ENCODE data around the gene ACAP1.
A peak's percentile ranks its signal among the peaks of the same experiment; 100 is the strongest.

The ACAP1 gene

GRCh38 chr17:7391307-7391706 lies 55.0 kb downstream of the ACAP1 start:
- no peak for DNase-seq (ENCODE audit: low spot score)

GRCh38 chr17:7392696-7393612 lies 56.6 kb downstream of the ACAP1 start:
- no peak for DNase-seq (ENCODE audit: low spot score)

- DNase-seq (ENCODE audit: low spot score) = no peak
Observed at GRCh38 chr17:7393613-7394451, 57.5 kb downstream of the ACAP1 start.

DNA sequence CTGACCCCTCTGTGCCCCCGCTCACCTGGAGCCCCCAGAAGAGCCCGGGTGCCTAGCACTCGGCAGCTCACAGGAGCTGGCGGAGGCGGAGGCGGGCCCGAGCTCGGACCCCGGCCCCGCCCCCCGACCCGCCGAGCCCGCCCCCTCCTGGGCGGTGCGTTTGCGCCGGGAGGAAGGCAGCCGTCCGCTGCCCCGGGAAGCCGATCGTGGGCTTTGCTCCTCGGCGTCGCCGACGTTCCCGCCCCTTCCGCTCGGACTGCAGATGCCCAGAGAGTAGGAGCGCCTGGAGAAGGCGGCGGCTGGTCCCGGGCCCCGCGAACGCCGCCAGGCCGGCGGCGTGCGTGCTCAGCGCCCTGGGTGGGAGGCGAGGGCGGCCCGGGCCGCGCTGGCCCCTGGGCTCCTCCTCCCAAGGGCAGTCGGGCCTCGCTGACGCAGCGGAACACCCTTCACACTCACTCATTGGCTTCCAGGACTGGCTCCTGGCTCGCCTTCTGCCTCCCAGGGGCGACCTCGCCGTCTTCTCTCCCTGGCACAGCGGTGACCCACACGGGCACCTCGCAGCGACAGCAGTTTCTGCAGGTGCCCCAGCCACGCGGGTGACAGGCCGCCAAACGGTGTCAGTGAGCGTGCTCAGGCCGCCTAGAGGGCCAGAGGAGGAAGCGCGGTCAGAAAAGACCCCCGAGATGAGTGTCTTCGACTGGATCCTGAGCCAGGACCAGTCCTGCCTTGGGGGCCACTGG lies 58.3 kb downstream of the ACAP1 start, which contains the start of gene PLSCR3:
Gene PLSCR3, minus strand, starts transcription at position 74 of the 740 bp plus-strand sequence. CDS start 415 bp downstream, outside the sequence.
- peak; percentile 80 for DNase-seq (ENCODE audit: low spot score)

- no peak for DNase-seq (ENCODE audit: low spot score)
Observed at GRCh38 chr17:7396147-7396546, 59.8 kb downstream of the ACAP1 start.

GRCh38 chr17:7398612-7399011 lies 62.3 kb downstream of the ACAP1 start:
- DNase-seq (ENCODE audit: low spot score) = no peak
